Hepatocyte (in vitro differentiated cells): ENCODE results near the gene DCLK3. TPM values are rescaled to one million over a fixed set of nuclear protein-coding genes. Genes with fewer than 3 reads are reported as not detected.

Source experiments
- DNase-seq: peaks from one replicate; pipeline ENCODE4 v3.0.0-alpha.2; 2016; ENCODE audit warnings: low spot score
- H2AFZ ChIP-seq: fragments of 200-600 bp; sonication (generic); 2 replicates; pipeline ENCODE4 v1.6.0; 2016; ENCODE audit warnings: antibody characterized with exemption, mild to moderate bottlenecking
- H3K27ac ChIP-seq: fragments of 200-600 bp; sonication (generic); 2 replicates; pipeline ENCODE4 v1.5.1; 2016; ENCODE audit warnings: mild to moderate bottlenecking
- H3K27me3 ChIP-seq: fragments of 200-600 bp; sonication (generic); 2 replicates; pipeline ENCODE4 v1.6.1; 2016
- H3K36me3 ChIP-seq: fragments of 200-600 bp; sonication (generic); replicated peaks from 2 replicates; pipeline ENCODE4 v1.5.1; 2016; ENCODE audit warnings: low read depth; ENCODE audit not compliant: insufficient read depth
- H3K4me1 ChIP-seq: fragments of 200-600 bp; sonication (generic); 2 replicates; pipeline ENCODE4 v1.5.1; 2016; ENCODE audit warnings: mild to moderate bottlenecking, moderate library complexity; ENCODE audit not compliant: insufficient read depth
- H3K4me2 ChIP-seq: fragments of 200-600 bp; sonication (generic); 2 replicates; pipeline ENCODE4 v1.6.0; 2016
- H3K4me3 ChIP-seq: fragments of 200-600 bp; sonication (generic); 2 replicates; pipeline ENCODE4 v1.5.1; 2016; ENCODE audit warnings: mild to moderate bottlenecking
- H3K79me2 ChIP-seq: fragments of 200-600 bp; sonication (generic); 2 replicates; pipeline ENCODE4 v1.6.0; 2017; ENCODE audit warnings: mild to moderate bottlenecking
- H3K9me2 ChIP-seq: fragments of 200-600 bp; sonication (generic); replicated peaks from 2 replicates; pipeline ENCODE4 v1.6.0; 2017; ENCODE audit warnings: mild to moderate bottlenecking; ENCODE audit not compliant: insufficient read depth
- H3K9me3 ChIP-seq: fragments of 200-600 bp; sonication (generic); 2 replicates; pipeline ENCODE4 v1.5.1; 2016; ENCODE audit warnings: low read depth, mild to moderate bottlenecking
- H4K20me1 ChIP-seq: fragments of 200-600 bp; sonication (generic); 2 replicates; pipeline ENCODE4 v1.6.0; 2016; ENCODE audit warnings: mild to moderate bottlenecking; ENCODE audit not compliant: insufficient read depth, poor library complexity, severe bottlenecking
- CTCF ChIP-seq: fragments of 200-600 bp; sonication (generic); IDR thresholded peaks from 2 replicates; pipeline ENCODE4 v1.5.1; 2016; ENCODE audit warnings: antibody characterized with exemption, mild to moderate bottlenecking; ENCODE audit not compliant: poor library complexity
- EZH2 ChIP-seq: fragments of 200-600 bp; sonication (generic); IDR thresholded peaks from 2 replicates; pipeline ENCODE4 v1.6.1; 2016; ENCODE audit warnings: antibody characterized with exemption, mild to moderate bottlenecking, borderline replicate concordance
- EZH2phosphoT487 ChIP-seq: fragments of 200-600 bp; sonication (generic); IDR thresholded peaks from one replicate; pipeline ENCODE4 v1.6.1; 2018; ENCODE audit warnings: antibody characterized with exemption, mild to moderate bottlenecking, low read depth, moderate library complexity; ENCODE audit not compliant: unreplicated experiment, severe bottlenecking
- WGBS: methylation state at CpG from one replicate; pipeline ENCODE4 v1.1.6; 2016; ENCODE audit warnings: low lambda C conversion rate; ENCODE audit errors: missing lambda C conversion rate; 5-methylcytosine and 5-hydroxymethylcytosine counted together
- polyA plus RNA-seq: library from polyadenylated mRNA; unstranded; fragments of >200 nt; fragmentation: Nextera tagmentation; extraction: Ambion mirVana; gene quantifications from 2 replicates; pipeline ENCODE4 v1.2.1, GENCODE V29; 2016
- total RNA-seq: library from RNA; depleted of rRNA; stranded (reverse); fragments of >200 nt; gene quantifications from 2 replicates; pipeline ENCODE4 v1.2.3, GENCODE V29; 2014

The DCLK3 gene
- total and polyA plus RNA-seq, 2 experiments from 2014 or later, result 0.07 TPM; not detected in 1

DNA sequence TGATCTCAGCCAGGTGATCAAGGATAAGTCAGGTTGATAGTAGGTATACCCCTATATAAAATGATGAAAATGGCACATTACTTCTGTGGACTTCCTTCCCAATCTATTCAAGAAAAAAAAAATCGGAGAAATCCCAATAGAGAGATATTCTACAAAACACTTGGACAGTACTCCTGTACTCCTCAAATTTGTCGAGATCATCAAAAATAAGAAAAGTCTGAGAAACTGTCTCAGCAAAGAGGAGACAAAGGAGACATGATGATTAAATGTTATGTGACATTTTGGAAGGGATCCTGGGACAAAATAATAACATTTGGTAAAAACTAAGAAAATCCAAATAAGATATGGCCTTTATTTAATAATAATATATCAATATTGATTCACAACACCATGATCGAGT lies 94.6 kb downstream of the DCLK3 start:
- Histone ChIP-seq H3K9me3 (no peaks in the 10 kb centered on the region), H3K4me2 (no peak overlapping the region), H3K27me3 (no peaks in the 10 kb centered on the region), H4K20me1 (no peaks in the 10 kb centered on the region), H3K36me3 (no peaks in the 10 kb centered on the region), H3K27ac (no peak overlapping the region), H3K4me3 (no peak overlapping the region), H3K79me2 (no peaks in the 10 kb centered on the region), H3K4me1 (no peaks in the 10 kb centered on the region), H3K9me2 (peaks cover 3% of the 10 kb centered on the region), H2AFZ (no peak overlapping the region)
- no peak for TF ChIP-seq CTCF
- TF ChIP-seq EZH2phosphoT487, result no peak
- no peak for TF ChIP-seq EZH2
- no peak for DNase-seq
- WGBS, result 92% methylated on average over 3 of the region's 3 CpGs

DNA sequence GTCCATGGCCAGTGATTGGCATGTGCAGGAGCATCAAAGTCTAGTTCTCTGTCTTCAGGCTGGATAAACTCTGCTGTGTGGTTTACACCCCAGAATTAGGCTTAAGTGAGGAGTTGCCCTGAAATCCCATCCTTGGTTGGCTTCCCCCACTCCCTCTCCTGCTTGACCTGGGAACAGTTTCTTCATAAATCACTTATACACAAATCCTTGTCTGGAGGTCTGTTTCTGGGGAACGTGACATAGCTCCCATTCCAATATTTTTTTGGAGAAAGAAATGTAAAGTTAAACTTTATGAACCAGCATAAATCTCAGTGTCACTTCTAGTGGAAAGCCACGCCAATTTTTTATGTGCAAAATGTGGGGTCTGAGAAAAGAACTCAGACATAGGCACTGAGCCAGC lies 98.2 kb downstream of the DCLK3 start:
- Histone ChIP-seq H3K36me3 (no peaks in the 10 kb centered on the region), H3K4me3 (no peak overlapping the region), H3K27me3 (peaks cover 7% of the 10 kb centered on the region), H3K9me2 (no peaks in the 10 kb centered on the region), H4K20me1 (no peaks in the 10 kb centered on the region), H3K9me3 (no peaks in the 10 kb centered on the region), H3K27ac (no peak overlapping the region), H3K4me1 (no peaks in the 10 kb centered on the region), H3K79me2 (no peaks in the 10 kb centered on the region), H2AFZ (no peak overlapping the region), H3K4me2 (no peak overlapping the region)
- WGBS, result 67% methylated on average over 2 of the region's 2 CpGs
- no peak for DNase-seq
- no peak for TF ChIP-seq CTCF
- no peak for TF ChIP-seq EZH2phosphoT487
- no peak for TF ChIP-seq EZH2

DNA sequence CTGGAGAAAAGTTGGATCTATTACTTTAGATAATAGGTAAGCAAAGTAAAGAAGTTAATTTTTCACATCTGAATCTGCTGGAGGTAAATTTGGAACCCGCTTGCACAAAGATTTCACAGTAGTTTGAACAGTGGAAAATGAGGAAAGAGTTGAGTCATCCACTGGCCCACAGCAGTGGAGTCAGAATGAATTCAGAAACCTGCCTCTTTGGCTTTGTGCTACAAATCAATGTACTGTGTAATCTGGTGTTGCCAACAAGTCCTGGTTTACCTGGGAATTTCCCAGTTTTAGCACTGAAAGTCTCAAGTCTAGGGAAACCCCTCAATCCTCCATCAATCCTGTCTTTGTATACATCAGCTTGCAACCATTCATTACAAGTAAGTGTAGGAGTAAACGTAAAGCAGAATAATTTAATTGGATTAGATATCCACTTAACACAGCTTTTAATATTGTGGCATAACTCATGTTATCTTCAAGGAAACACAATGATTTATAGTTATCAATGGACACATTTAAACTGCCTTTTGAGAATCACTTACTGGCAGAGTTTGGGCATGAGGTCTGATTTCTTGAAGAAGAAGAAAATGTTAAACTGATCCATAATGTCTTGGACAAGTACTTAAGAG lies 100.6 kb downstream of the DCLK3 start:
- TF ChIP-seq CTCF, result no peak
- no peak for TF ChIP-seq EZH2
- no peak for TF ChIP-seq EZH2phosphoT487
- H4K20me1 ChIP-seq, result no peaks in the 10 kb centered on the region
- no peak overlapping the region for H3K4me2 ChIP-seq
- H3K4me1 ChIP-seq, result no peaks in the 10 kb centered on the region
- WGBS, result 77% methylated on average over 2 of the region's 2 CpGs
- no peak overlapping the region for H3K27ac ChIP-seq
- H3K36me3 ChIP-seq, result no peaks in the 10 kb centered on the region
- peaks cover 16% of the 10 kb centered on the region for H3K27me3 ChIP-seq
- no peak overlapping the region for H3K4me3 ChIP-seq
- H3K79me2 ChIP-seq, result no peaks in the 10 kb centered on the region
- no peaks in the 10 kb centered on the region for H3K9me2 ChIP-seq
- H3K9me3 ChIP-seq, result no peaks in the 10 kb centered on the region
- no peak for DNase-seq
- H2AFZ ChIP-seq, result no peak overlapping the region

GRCh38 chr3:36662626-36663025 lies 101.7 kb downstream of the DCLK3 start:
- no peak overlapping the region for H2AFZ ChIP-seq
- H3K4me2 ChIP-seq, result no peak overlapping the region
- H3K9me2 ChIP-seq, result no peaks in the 10 kb centered on the region
- H3K36me3 ChIP-seq, result no peaks in the 10 kb centered on the region
- no peaks in the 10 kb centered on the region for H3K79me2 ChIP-seq
- no peak overlapping the region for H3K4me3 ChIP-seq
- 71% methylated on average over 4 of the region's 4 CpGs for WGBS
- peaks cover 16% of the 10 kb centered on the region for H3K27me3 ChIP-seq
- H3K27ac ChIP-seq, result no peak overlapping the region
- no peaks in the 10 kb centered on the region for H4K20me1 ChIP-seq
- no peak for TF ChIP-seq EZH2phosphoT487
- TF ChIP-seq CTCF, result no peak
- TF ChIP-seq EZH2, result no peak
- no peak for DNase-seq
- H3K9me3 ChIP-seq, result no peaks in the 10 kb centered on the region
- H3K4me1 ChIP-seq, result no peaks in the 10 kb centered on the region
